Measurements from ENCODE around the gene DSG1. TPM values are rescaled to one million over a fixed set of nuclear protein-coding genes. Genes with fewer than 3 reads are reported as not detected.

DSG1 gene
- total RNA-seq, 4 donors from 2014 or later = not detected

DNA sequence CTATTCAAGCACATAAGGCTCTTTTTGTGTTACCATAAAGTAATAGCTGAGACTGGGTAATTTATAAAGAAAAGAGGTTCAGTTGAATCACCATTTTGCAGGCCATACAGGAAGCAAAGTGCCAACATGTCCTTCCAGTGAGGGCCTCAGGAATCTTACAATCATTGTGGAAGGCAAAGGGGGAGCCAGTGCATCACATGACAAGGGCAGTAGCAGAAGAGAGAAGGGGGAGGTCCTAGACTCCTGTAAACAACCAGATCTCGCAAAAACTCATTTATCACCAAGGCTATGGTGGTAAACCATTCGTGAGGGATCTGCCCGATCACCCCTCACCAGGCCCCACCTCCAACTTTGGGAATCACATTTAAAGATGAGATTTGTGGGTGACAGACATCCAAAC, 75.3 kb downstream of the DSG1 start:
- Histone ChIP-seq H3K4me3 (no peak overlapping the region), H3K9me3 (no peaks in the 10 kb centered on the region), H3K4me1 (peaks cover 0 to 11% (median 0%) of the 10 kb centered on the region in 4 donors), H3K36me3 (no peaks in the 10 kb centered on the region), H3K27ac (replicated peaks in 1 of 4) (no peak overlapping the region), H3K27me3 (no peaks in the 10 kb centered on the region)
- no peak for TF ChIP-seq EP300 (IDR thresholded peaks at IDR 0.05)
- no peak for DNase-seq (ENCODE audit: extremely low spot score)
- WGBS = 53% methylated on average over 3 of the region's 3 CpGs
- intact Hi-C loops (cut with DNase I) = no loop called here

GRCh38 chr18:31396796-31397612, 79.0 kb downstream of the DSG1 start:
- no peaks in the 10 kb centered on the region for H3K36me3 ChIP-seq
- DNase-seq (ENCODE audit: extremely low spot score) = no peak
- TF ChIP-seq EP300 (IDR thresholded peaks at IDR 0.05) (no peak), POLR2A (IDR thresholded peaks at IDR 0.05; ENCODE audit: low read depth) (no peak), CTCF (IDR thresholded peaks at IDR 0.05) (no peak), POLR2AphosphoS5 (IDR thresholded peaks at IDR 0.05) (no peak)
- H3K4me3 ChIP-seq = no peak overlapping the region
- intact Hi-C loops (cut with DNase I) = no loop called here
- WGBS = 72% methylated on average over 6 of the region's 6 CpGs
- no peaks in the 10 kb centered on the region for H3K27me3 ChIP-seq
- H3K4me1 ChIP-seq = peaks cover 0 to 11% (median 0%) of the 10 kb centered on the region in 4 donors
- no peaks in the 10 kb centered on the region for H3K9me3 ChIP-seq
- no peak overlapping the region for H3K27ac ChIP-seq (replicated peaks in 1 of 4)

DNA sequence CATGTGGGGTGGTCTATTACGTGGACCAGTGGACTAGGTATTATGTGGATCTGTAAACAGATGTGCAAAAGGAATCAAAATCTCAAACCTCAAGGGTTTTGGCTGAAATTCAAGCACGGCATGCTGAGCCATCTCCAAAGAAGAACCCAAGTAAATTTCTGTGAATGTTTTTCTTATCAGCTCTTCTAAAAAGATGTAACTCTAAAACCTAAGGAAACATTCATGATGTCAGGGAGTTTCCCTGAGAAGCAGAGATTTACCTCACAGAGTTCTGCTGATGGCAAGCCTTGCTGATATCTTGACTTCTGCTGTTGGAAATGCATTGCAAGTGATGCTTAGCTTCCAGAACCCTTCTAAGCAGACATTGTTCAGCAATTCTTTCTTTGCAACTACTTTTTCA, 80.2 kb downstream of the DSG1 start:
- no peaks in the 10 kb centered on the region for H3K9me3 ChIP-seq
- H3K4me3 ChIP-seq = no peak overlapping the region
- TF ChIP-seq POLR2AphosphoS5 (IDR thresholded peaks at IDR 0.05) (no peak), EP300 (IDR thresholded peaks at IDR 0.05) (no peak), CTCF (IDR thresholded peaks at IDR 0.05) (no peak), POLR2A (IDR thresholded peaks at IDR 0.05; ENCODE audit: low read depth) (no peak)
- DNase-seq (ENCODE audit: extremely low spot score) = no peak
- no peaks in the 10 kb centered on the region for H3K27me3 ChIP-seq
- intact Hi-C loops (cut with DNase I) = no loop called here
- H3K4me1 ChIP-seq = peaks cover 0 to 11% (median 0%) of the 10 kb centered on the region in 4 donors
- WGBS = 78% methylated on average over 2 of the region's 2 CpGs
- no peak overlapping the region for H3K27ac ChIP-seq (replicated peaks in 1 of 4)
- no peaks in the 10 kb centered on the region for H3K36me3 ChIP-seq

GRCh38 chr18:31399306-31400032, 81.5 kb downstream of the DSG1 start:
- Histone ChIP-seq H3K4me3 (no peak overlapping the region), H3K4me1 (peaks cover 0 to 11% (median 0%) of the 10 kb centered on the region in 4 donors), H3K9me3 (no peaks in the 10 kb centered on the region), H3K27ac (replicated peaks in 1 of 4) (no peak overlapping the region), H3K36me3 (no peaks in the 10 kb centered on the region), H3K27me3 (no peaks in the 10 kb centered on the region)
- 60% methylated on average over 6 of the region's 6 CpGs for WGBS
- intact Hi-C loops (cut with DNase I) = no loop called here
- DNase-seq (ENCODE audit: extremely low spot score) = no peak
- no peak for TF ChIP-seq POLR2A (IDR thresholded peaks at IDR 0.05; ENCODE audit: low read depth)
- no peak for TF ChIP-seq EP300 (IDR thresholded peaks at IDR 0.05)
- TF ChIP-seq POLR2AphosphoS5 (IDR thresholded peaks at IDR 0.05) = no peak
- TF ChIP-seq CTCF (IDR thresholded peaks at IDR 0.05) = no peak

All from esophagus muscularis mucosa (tissue), 4 donors.